GM23338 (cell line): ENCODE measurements around the gene TSPO2. TPM values are rescaled to one million over a fixed set of nuclear protein-coding genes. Genes with fewer than 3 reads are reported as not detected.

Source experiments
- ATAC-seq: fragments of 200-7000 bp; cut with Tn5 transposase; 3 replicates; pipeline ENCODE4 v1.9.1; 2020
- DNase-seq: peaks from one replicate; pipeline ENCODE4 v3.0.0-alpha.2; 2015; ENCODE audit warnings: low spot score
- H2AFZ ChIP-seq: fragments of 200-600 bp; sonication (generic); 2 replicates; pipeline ENCODE4 v1.8.0; 2016; ENCODE audit warnings: antibody characterized with exemption, mild to moderate bottlenecking, moderate library complexity
- H3F3A ChIP-seq: fragments of 200-600 bp; sonication (generic); replicated peaks from 2 replicates; pipeline ENCODE4 v1.8.0; 2017; ENCODE audit warnings: antibody characterized with exemption, mixed run types, low read depth
- H3K27ac ChIP-seq: fragments of 200-600 bp; sonication (generic); 2 replicates; pipeline ENCODE4 v1.6.1; 2016; ENCODE audit warnings: low read depth
- H3K27me3 ChIP-seq: fragments of 200-600 bp; sonication (generic); 2 replicates; pipeline ENCODE4 v1.8.0; 2016; ENCODE audit warnings: mild to moderate bottlenecking, mixed run types, moderate library complexity; ENCODE audit not compliant: insufficient read depth
- H3K36me3 ChIP-seq: fragments of 200-600 bp; sonication (generic); 2 replicates; pipeline ENCODE4 v1.8.0; 2016; ENCODE audit warnings: mild to moderate bottlenecking; ENCODE audit not compliant: insufficient read depth
- H3K4me1 ChIP-seq: fragments of 200-600 bp; sonication (generic); 2 replicates; pipeline ENCODE4 v1.8.0; 2016; ENCODE audit warnings: mild to moderate bottlenecking, moderate library complexity; ENCODE audit not compliant: insufficient read depth
- H3K4me2 ChIP-seq: fragments of 200-600 bp; sonication (generic); 2 replicates; pipeline ENCODE4 v1.7.1; 2017; ENCODE audit warnings: mixed run types
- H3K4me3 ChIP-seq: fragments of 200-600 bp; sonication (generic); 2 replicates; pipeline ENCODE4 v1.6.1; 2016; ENCODE audit warnings: mixed run types
- H3K79me2 ChIP-seq: fragments of 200-600 bp; sonication (generic); replicated peaks from 2 replicates; pipeline ENCODE4 v1.8.0; 2017; ENCODE audit warnings: mild to moderate bottlenecking; ENCODE audit not compliant: insufficient read depth
- H3K9me2 ChIP-seq: fragments of 200-600 bp; sonication (generic); 2 replicates; pipeline ENCODE4 v1.8.0; 2017; ENCODE audit not compliant: insufficient read depth
- H4K20me1 ChIP-seq: fragments of 200-600 bp; sonication (generic); replicated peaks from 2 replicates; pipeline ENCODE4 v1.8.0; 2017; ENCODE audit warnings: mild to moderate bottlenecking; ENCODE audit not compliant: insufficient read depth
- H3K27ac Mint-ChIP-seq: 2 replicates; pipeline ENCODE4 v1.8.0; 2020; ENCODE audit warnings: inconsistent platforms, mild to moderate bottlenecking, moderate library complexity, mixed read lengths
- H3K27me3 Mint-ChIP-seq: 3 replicates; pipeline ENCODE4 v1.8.0; 2022; ENCODE audit warnings: low read depth, mild to moderate bottlenecking, moderate library complexity, mixed read lengths, inconsistent platforms; ENCODE audit not compliant: insufficient read depth, poor library complexity
- H3K36me3 Mint-ChIP-seq: 3 replicates; pipeline ENCODE4 v1.8.0; 2021; ENCODE audit warnings: low read depth, mild to moderate bottlenecking, inconsistent platforms, moderate library complexity, mixed read lengths
- H3K4me1 Mint-ChIP-seq: 3 replicates; pipeline ENCODE4 v1.8.0; 2020; ENCODE audit warnings: mild to moderate bottlenecking, inconsistent platforms, mixed read lengths
- H3K4me3 Mint-ChIP-seq: 3 replicates; pipeline ENCODE4 v1.8.0; 2021; ENCODE audit warnings: moderate library complexity, mild to moderate bottlenecking, inconsistent platforms, mixed read lengths
- H3K9me3 Mint-ChIP-seq: 3 replicates; pipeline ENCODE4 v1.8.0; 2020; ENCODE audit warnings: moderate library complexity, mild to moderate bottlenecking, inconsistent platforms, mixed read lengths
- CREB1 ChIP-seq: fragments of 250-450 bp; sonication (Bioruptor Pico); IDR thresholded peaks from 2 replicates; pipeline ENCODE4 v1.5.0; 2020; ENCODE audit warnings: low read depth, mild to moderate bottlenecking, moderate library complexity
- CTCF ChIP-seq, 2 experiments: fragments of 200-600 bp in 1 of 2; sonication (generic) in 1 of 2; conservative IDR thresholded peaks; 2 replicates each; pipeline versions ENCODE4 v1.5.1 to v1.6.1; 2016 to 2017; ENCODE audit warnings: antibody characterized with exemption in 2 of 2, low read depth in 2 of 2, mild to moderate bottlenecking in 2 of 2, moderate library complexity in 1 of 2
- ETS1 ChIP-seq: IDR thresholded peaks from 2 replicates; pipeline ENCODE4 v1.6.1; 2016; ENCODE audit warnings: antibody characterized with exemption
- EZH2 ChIP-seq: fragments of 200-600 bp; sonication (generic); IDR thresholded peaks from one replicate; pipeline ENCODE4 v1.8.0; 2017; ENCODE audit warnings: antibody characterized with exemption, mild to moderate bottlenecking, low read depth; ENCODE audit not compliant: unreplicated experiment
- EZH2phosphoT487 ChIP-seq: fragments of 200-600 bp; sonication (generic); IDR thresholded peaks from one replicate; pipeline ENCODE4 v1.8.1; 2018; ENCODE audit warnings: antibody characterized with exemption; ENCODE audit not compliant: unreplicated experiment
- JUNB ChIP-seq: IDR thresholded peaks from one replicate; pipeline ENCODE4 v1.6.1; 2016; ENCODE audit warnings: antibody characterized with exemption; ENCODE audit not compliant: unreplicated experiment
- NANOG ChIP-seq: IDR thresholded peaks from 2 replicates; pipeline ENCODE4 v1.6.1; 2016; ENCODE audit warnings: antibody characterized with exemption, borderline replicate concordance
- POLR2AphosphoS5 ChIP-seq: IDR thresholded peaks from 2 replicates; pipeline ENCODE4 v1.6.1; 2016; ENCODE audit warnings: antibody characterized with exemption, low read depth
- REST ChIP-seq: IDR thresholded peaks from one replicate; pipeline ENCODE4 v1.6.1; 2018; ENCODE audit warnings: antibody characterized with exemption; ENCODE audit not compliant: unreplicated experiment
- STAT1 ChIP-seq: IDR thresholded peaks from one replicate; pipeline ENCODE4 v1.6.1; 2016; ENCODE audit warnings: antibody characterized with exemption; ENCODE audit not compliant: unreplicated experiment
- ZNF114 ChIP-seq: fragments of 250-450 bp; sonication (Bioruptor Pico); IDR thresholded peaks from 2 replicates; pipeline ENCODE4 v1.5.0; 2020; ENCODE audit warnings: mild to moderate bottlenecking, moderate library complexity
- ZNF331 ChIP-seq: fragments of 250-450 bp; sonication (Bioruptor Pico); IDR thresholded peaks from 2 replicates; pipeline ENCODE4 v1.5.0; 2020; ENCODE audit warnings: low read depth, mild to moderate bottlenecking, moderate library complexity
- ZNF462 ChIP-seq: fragments of 250-450 bp; sonication (Bioruptor Pico); IDR thresholded peaks from 2 replicates; pipeline ENCODE4 v1.5.0; 2020; ENCODE audit warnings: mild to moderate bottlenecking, moderate library complexity
- polyA plus RNA-seq: library from polyadenylated mRNA; unstranded; fragments of >200 nt; fragmentation: Nextera tagmentation; extraction: Ambion mirVana; gene quantifications from 2 replicates; pipeline ENCODE4 v1.2.1, GENCODE V29; 2016
- total RNA-seq: library from RNA; depleted of rRNA; stranded (reverse); fragments of >200 nt; shearing (Covaris generic); gene quantifications from 2 replicates; pipeline ENCODE4 v1.2.3, GENCODE V29; 2014

Gene TSPO2
- total and polyA plus RNA-seq, 2 experiments from 2014 or later = 0.31 TPM; not detected in 1

GRCh38 chr6:41075651-41076626 lies 33.7 kb downstream of the TSPO2 start:
- H3K4me3 ChIP-seq = peak overlapping the region; percentile 66; the same call in 1 of the 2 replicates
- peaks cover 25% of the 10 kb centered on the region for H3K4me1 ChIP-seq
- ATAC-seq (no peak), DNase-seq (no peak)
- TF ChIP-seq ZNF331 (CRISPR knock-in tag) = no peak
- TF ChIP-seq REST = no peak
- no peak for TF ChIP-seq CREB1 (CRISPR knock-in tag)
- TF ChIP-seq JUNB = no peak
- no peak for TF ChIP-seq NANOG
- no peak for TF ChIP-seq POLR2AphosphoS5
- TF ChIP-seq CTCF (conservative IDR thresholded peaks at IDR 0.05; ENCODE audit: low read depth in 2 of 2) = no peak
- no peak for TF ChIP-seq ZNF462 (CRISPR knock-in tag)
- TF ChIP-seq ZNF114 (CRISPR knock-in tag) = no peak
- no peak for TF ChIP-seq STAT1
- no peak for TF ChIP-seq EZH2phosphoT487
- no peak for TF ChIP-seq ETS1
- no peak for TF ChIP-seq EZH2
- H3K9me2 ChIP-seq = no peaks in the 10 kb centered on the region
- Mint-ChIP-seq H3K4me3 (peak overlapping the region; percentile 91), H3K27me3 (peaks cover 11% of the 10 kb centered on the region), H3K36me3 (peaks cover 26% of the 10 kb centered on the region), H3K9me3 (no peaks in the 10 kb centered on the region; the same call in 2 of the 3 replicates), H3K27ac (0 out of 2 replicates have a peak overlapping the region, but pooled peaks have one; percentile 10), H3K4me1 (peaks cover 27% of the 10 kb centered on the region)
- H3K27me3 ChIP-seq = no peaks in the 10 kb centered on the region
- H3K27ac ChIP-seq = no peak overlapping the region; the same call in 1 of the 2 replicates
- H3K36me3 ChIP-seq = peaks cover 22% of the 10 kb centered on the region; the same call in 1 of the 2 replicates
- H2AFZ ChIP-seq = no peak overlapping the region
- peaks cover 77% of the 10 kb centered on the region for H3K79me2 ChIP-seq
- H4K20me1 ChIP-seq = peaks cover 23% of the 10 kb centered on the region
- peaks cover 2% of the 10 kb centered on the region; the same call in 1 of the 2 replicates for H3F3A ChIP-seq
- H3K4me2 ChIP-seq = peak overlapping the region; percentile 90
